ENCODE results near the gene CDH23. TPM values are rescaled to one million over a fixed set of nuclear protein-coding genes. Genes with fewer than 3 reads are reported as not detected.

Gene CDH23
- total and polyA plus RNA-seq, 2 of the 8 experiments (the other 6 are each of a cell fraction or from before 2014, with no cell fraction given): 1.9 to 4.9 TPM

GRCh38 chr10:71448146-71448545 is 51.4 kb downstream of the CDH23 start (continued):
- TF ChIP-seq TEAD4 (IDR thresholded peaks at IDR 0.05; ENCODE audit: low read depth, low read length) (no peak), BACH1 (IDR thresholded peaks at IDR 0.05; ENCODE audit: low read length) (no peak)
